NCI-H1417 treated with DMSO at 0.1 percent for 48 hours (cell line): Measurements from ENCODE around the gene LRRC19.

Source experiments
- DNase-seq: peaks from one replicate; lab custom pipeline; 2025; lab: John Stamatoyannopoulos, UW

Gene LRRC19

DNA sequence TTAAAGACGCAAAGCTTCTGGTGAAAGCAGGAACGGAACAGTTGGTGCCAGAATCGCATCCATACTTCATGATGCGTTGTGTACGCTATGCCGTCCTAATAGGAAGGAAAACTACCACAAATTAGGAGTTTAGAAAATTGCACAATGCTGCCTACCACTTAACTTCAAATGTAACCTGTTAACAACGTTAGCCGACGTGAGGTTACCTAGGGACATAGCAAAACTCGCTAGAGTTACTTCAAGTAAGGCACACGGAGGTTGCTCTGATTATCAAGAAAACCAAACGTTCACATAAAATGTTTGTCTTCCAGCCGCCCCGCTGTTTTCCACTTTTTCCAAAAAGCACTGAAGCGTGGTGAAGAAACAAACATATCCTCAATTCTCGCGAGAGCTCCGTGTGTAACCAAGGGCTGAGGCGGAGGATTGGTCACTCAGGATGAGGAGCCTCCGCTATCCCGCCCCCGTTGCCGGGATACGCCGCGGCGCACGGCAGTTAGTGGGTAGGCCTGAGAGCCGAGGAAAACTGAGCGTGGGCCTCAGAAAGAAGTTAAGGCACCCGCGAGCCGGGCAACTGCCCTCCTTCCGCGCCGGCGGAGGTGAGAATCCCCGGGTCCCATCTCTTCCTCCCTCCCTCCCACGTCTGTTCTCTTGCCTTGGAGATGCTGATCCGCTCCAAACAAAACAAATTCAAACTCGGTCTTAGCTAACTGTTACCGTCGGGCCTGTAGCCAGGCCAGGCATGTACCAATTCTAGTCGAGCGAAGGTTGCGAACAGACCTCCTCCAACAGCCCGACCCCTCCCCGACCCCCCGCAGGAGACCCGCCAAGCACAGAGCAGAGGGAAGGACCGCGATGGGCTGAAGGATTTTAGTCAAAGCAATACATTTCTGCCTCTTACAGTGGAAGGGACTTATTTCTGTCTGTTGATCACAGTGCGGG is 49.3 kb downstream of the LRRC19 start, which contains the start of gene IFT74:
Gene IFT74, plus strand, starts transcription at position 492 of the 939 bp plus-strand sequence. CDS start 5,556 bp downstream, outside the sequence.
- DNase-seq = peak; percentile 68

DNA sequence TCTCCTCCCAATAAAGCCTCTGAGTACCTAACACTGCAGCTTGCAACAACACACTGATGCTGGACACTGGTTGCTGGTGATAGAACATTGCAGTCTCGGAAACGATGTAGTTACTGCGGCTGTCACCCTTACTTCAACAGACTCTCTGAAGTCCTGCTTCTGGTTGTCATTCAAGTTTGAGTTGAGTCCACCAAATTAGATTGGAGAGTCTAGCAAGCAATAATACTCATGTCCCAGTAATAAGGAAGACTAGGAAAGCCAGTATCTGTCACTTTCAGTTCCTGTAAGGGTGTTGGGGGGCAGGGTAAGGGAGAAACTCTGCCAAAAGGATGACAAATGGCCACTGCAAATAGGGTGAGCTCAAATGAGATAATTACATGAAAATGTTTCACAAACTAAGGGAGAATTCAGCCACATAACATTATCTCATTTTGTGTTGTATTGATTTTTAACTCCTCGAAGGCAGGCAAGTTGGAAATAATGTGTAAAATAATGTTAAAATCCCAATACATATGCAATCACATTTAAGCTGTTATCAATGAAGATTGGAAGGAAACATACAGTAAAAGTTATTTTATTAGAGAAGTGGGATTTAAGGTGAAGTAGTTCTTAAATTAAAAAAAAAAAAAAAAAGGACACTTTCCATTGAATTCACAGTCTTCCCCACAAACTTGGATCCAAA is 50.1 kb downstream of the LRRC19 start:
- no peak for DNase-seq

DNA sequence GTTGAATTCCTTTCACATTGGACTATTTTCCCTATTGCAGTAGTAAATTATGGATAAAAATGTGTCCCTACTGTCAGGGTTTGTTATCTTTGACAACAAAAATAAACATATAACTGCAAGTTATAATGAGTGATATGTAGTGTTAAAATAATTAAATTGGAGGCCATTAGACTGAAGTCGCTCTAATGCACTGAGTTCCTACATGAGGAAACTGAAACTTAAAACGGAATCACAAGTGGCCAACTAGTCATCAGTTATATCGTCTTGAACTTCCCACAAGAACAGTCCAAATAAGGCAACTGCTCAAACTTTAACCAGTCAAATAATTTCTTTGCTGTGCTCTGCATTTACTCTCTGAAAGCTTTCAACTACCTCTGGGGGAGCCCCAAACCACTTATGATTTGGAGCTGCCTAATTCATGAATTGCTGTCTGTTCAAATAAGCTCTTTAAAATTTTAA is 51.4 kb downstream of the LRRC19 start:
- DNase-seq = no peak

DNA sequence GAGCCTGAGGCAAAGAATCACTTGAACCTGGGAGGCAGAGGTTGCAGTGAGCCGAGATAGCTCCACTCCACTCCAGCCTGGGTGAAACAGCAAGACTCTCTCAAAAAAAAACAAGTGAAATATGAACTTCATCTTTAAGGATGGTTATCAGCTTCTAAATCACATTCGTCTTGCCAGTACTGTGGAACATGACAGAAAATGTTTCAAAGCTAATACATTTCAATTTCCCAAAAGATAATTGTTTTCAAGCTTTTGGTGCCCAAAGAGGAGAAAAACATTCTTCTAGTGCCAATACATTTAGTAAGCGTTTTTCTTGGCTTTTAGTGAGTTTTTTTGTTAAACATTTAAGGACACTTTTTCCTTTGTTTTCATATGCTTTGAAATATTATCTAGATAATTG is 53.7 kb downstream of the LRRC19 start:
- DNase-seq = no peak

DNA sequence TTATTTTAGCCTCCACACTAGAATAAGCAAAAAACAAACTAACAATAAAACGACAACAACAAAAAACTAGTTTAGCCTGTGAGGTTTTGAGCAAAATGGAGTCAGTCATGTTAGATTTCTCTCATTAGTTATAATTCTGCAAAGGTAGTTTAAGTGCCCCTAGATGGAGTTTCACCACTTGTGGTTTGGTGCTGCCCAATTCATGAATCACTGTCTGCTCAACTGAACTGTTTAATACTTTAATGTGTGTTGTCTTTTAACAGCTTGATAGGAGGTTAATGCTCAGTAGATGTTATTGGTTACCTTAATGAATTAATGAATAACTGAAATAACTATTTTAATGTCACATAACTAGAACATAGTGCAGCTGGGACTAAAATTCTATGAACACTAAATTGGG is 55.0 kb downstream of the LRRC19 start:
- no peak for DNase-seq

DNA sequence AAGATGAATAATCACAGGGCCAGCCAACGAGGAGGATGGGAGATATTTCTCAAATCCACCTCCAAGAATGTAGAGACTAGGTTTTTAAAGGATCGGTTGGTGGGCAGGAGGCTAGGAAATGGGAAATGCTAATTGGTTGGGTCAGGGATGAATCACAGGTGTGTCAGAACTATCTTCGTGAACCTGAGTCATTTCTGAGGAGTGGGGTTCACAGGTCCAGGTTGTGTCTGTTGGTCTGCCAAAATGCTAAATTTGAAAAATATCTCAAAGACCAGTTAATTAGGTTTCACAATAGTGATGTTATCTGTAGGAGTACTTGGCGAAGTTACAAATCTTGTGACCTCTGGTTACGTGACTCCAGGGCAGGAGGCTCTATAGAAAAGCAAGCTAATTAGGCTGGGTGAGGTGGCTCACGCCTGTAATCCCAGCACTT is 55.8 kb downstream of the LRRC19 start:
- DNase-seq = no peak

DNA sequence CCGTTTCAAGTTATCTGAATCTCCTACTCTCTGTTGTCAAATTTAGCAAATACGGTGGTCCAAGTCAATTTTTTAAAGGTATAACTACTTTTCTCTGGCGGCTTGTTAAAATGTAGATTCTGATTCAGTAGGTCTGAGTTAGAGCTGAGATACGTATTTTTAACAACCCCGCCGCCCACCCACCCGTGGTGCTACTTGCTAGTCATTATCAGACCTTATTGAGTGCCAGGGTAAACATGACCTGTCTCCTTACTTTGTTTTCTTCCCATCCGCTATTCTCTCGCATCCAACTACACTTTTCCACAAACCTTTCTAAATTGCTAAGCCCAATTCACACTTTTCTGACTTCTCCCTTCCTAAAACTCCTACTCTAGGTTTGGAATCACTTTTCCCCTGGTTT is 57.7 kb downstream of the LRRC19 start:
- DNase-seq = no peak

DNA sequence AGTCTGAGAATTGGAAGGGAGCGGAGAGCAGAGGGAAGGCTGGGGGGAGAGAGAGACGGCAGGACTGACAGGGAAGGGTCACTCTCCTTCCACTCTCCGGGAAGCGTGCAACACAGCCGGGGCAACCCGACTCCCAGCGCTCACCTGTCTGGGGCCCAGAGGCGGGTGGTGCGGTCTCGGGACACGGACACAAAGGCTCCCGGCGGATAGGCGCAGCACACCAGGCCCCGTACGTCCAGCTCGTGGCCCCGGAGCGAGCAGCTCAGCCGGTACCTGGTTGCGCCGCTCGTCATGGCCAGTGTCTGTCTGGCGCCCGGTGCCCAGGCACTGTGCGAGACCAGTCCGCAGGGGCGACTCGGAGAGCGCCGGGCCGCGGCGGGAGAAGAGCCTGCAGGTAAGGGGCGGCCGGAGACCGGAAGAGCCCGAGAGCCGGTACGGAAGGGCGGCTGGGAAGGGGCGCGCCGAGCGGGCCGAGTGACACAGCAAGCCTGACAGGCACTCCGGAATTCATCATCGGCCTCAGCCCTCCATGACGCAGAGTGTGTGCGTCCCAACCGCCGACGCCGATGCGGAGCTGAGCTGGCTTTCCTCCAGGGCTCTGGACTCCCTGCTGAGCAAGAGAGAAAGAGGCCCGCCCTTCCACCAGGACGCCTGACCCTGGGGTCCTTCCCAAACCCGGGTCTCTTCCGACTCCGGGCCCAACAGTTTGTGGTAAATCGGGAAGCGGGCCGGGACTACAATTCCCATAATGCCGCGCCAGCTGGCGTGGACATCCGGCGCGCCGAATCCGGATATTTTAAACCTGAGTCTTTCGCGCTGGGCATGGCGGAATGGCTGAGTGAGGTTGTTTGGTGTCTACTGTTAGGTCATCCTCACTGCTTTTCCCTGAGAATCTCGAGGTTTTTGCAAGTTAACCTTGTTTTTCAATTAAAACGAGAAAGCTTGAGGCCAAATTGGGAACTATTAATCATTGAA is 58.4 kb downstream of the LRRC19 start, which contains the start of gene PLAA:
Gene PLAA, minus strand, starts transcription at position 490 of the 975 bp plus-strand sequence. Its CDS starts 197 bp downstream, at position 293.
- peak; percentile 64 for DNase-seq

DNA sequence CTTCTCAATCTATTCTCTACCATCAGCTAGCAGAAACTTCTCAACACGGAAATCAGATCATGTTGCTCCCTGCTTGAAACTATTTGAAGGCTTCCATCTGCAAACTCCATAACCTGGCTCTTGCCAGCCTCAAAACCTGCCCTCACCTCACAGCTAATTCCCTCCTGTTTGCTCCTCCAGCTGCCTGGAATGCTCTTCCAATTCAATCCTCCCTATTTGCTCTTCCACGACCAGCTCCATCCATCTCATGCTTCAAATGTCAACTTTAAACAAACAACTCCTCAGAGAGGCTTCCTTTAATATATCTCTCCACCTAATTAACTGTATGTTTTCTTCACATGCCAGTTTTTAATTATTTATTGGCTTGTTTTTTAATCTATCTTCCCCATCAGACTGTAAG is 59.9 kb downstream of the LRRC19 start:
- no peak for DNase-seq
